Parathyroid adenoma (tissue), 2 donors: ENCODE results near the gene CTDP1.

Source experiments
- H2AFZ ChIP-seq: fragments of 300-600 bp; sonication (generic); one replicate; pipeline ENCODE4 v1.7.0; 2017; ENCODE audit warnings: antibody characterized with exemption, mild to moderate bottlenecking
- H3K27ac ChIP-seq: fragments of 300-600 bp; sonication (generic); one replicate; pipeline ENCODE4 v1.7.0; 2017
- H3K27me3 ChIP-seq: fragments of 300-600 bp; sonication (generic); one replicate; pipeline ENCODE4 v1.7.0; 2017; ENCODE audit warnings: low read length; ENCODE audit not compliant: control insufficient read depth, insufficient read depth
- H3K36me3 ChIP-seq: fragments of 300-600 bp; sonication (generic); one replicate; pipeline ENCODE4 v1.7.0; 2017; ENCODE audit warnings: low read length; ENCODE audit not compliant: control insufficient read depth, insufficient read depth
- H3K4me1 ChIP-seq: fragments of 300-600 bp; sonication (generic); one replicate; pipeline ENCODE4 v1.7.0; 2017; ENCODE audit warnings: control low read depth
- H3K4me2 ChIP-seq: fragments of 300-600 bp; sonication (generic); one replicate; pipeline ENCODE4 v1.7.0; 2017; ENCODE audit warnings: low read length
- H3K4me3 ChIP-seq: fragments of 300-600 bp; sonication (generic); one replicate; pipeline ENCODE4 v1.7.0; 2017; ENCODE audit warnings: low read depth, low read length
- H3K79me2 ChIP-seq: fragments of 300-600 bp; sonication (generic); one replicate; pipeline ENCODE4 v1.7.0; 2017; ENCODE audit warnings: control low read depth
- H3K9ac ChIP-seq: fragments of 300-600 bp; sonication (generic); one replicate; pipeline ENCODE4 v1.7.0; 2017; ENCODE audit warnings: mild to moderate bottlenecking
- H3K9me3 ChIP-seq: fragments of 300-600 bp; sonication (generic); one replicate; pipeline ENCODE4 v1.7.0; 2017; ENCODE audit warnings: low read length; ENCODE audit not compliant: control insufficient read depth
- TF ChIP-seq, protein P1 (sequence below): fragments of 300-600 bp; sonication (generic); IDR thresholded peaks from one replicate; pipeline ENCODE4 v1.7.0; 2017; ENCODE audit warnings: antibody characterized with exemption, mild to moderate bottlenecking
- donor health status: primary hyperparathyroidism.

Gene CTDP1

DNA sequence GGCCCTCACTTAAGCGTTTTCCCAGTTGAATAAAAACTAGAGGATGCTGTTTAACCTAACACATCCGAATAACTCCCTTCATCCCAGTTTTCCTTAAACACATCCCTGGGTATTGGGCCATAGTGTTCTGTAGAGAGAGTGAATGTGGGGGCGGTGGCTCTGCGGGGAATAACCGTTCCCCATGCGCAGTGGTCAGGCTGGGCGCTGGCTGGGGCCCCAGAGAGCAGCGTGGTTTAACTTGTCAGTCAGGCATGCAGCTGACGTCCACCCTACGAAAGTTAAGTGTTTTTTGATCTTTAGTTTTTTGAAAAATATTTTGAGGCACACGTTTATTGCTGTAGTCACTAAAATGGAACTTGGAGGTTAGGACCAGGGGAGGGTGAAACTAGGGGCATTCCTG lies 33.7 kb downstream of the CTDP1 start:
- H3K79me2 ChIP-seq = peaks cover 3% of the 10 kb centered on the region
- no peaks in the 10 kb centered on the region for H3K9me3 ChIP-seq
- H3K36me3 ChIP-seq = no peaks in the 10 kb centered on the region
- TF ChIP-seq, protein P1, sequence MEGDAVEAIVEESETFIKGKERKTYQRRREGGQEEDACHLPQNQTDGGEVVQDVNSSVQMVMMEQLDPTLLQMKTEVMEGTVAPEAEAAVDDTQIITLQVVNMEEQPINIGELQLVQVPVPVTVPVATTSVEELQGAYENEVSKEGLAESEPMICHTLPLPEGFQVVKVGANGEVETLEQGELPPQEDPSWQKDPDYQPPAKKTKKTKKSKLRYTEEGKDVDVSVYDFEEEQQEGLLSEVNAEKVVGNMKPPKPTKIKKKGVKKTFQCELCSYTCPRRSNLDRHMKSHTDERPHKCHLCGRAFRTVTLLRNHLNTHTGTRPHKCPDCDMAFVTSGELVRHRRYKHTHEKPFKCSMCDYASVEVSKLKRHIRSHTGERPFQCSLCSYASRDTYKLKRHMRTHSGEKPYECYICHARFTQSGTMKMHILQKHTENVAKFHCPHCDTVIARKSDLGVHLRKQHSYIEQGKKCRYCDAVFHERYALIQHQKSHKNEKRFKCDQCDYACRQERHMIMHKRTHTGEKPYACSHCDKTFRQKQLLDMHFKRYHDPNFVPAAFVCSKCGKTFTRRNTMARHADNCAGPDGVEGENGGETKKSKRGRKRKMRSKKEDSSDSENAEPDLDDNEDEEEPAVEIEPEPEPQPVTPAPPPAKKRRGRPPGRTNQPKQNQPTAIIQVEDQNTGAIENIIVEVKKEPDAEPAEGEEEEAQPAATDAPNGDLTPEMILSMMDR = no peak
- no peak overlapping the region for H3K9ac ChIP-seq
- no peak overlapping the region for H3K27ac ChIP-seq
- no peaks in the 10 kb centered on the region for H3K27me3 ChIP-seq
- H3K4me2 ChIP-seq = no peak overlapping the region
- H2AFZ ChIP-seq = no peak overlapping the region
- H3K4me3 ChIP-seq = no peak overlapping the region
- no peaks in the 10 kb centered on the region for H3K4me1 ChIP-seq

DNA sequence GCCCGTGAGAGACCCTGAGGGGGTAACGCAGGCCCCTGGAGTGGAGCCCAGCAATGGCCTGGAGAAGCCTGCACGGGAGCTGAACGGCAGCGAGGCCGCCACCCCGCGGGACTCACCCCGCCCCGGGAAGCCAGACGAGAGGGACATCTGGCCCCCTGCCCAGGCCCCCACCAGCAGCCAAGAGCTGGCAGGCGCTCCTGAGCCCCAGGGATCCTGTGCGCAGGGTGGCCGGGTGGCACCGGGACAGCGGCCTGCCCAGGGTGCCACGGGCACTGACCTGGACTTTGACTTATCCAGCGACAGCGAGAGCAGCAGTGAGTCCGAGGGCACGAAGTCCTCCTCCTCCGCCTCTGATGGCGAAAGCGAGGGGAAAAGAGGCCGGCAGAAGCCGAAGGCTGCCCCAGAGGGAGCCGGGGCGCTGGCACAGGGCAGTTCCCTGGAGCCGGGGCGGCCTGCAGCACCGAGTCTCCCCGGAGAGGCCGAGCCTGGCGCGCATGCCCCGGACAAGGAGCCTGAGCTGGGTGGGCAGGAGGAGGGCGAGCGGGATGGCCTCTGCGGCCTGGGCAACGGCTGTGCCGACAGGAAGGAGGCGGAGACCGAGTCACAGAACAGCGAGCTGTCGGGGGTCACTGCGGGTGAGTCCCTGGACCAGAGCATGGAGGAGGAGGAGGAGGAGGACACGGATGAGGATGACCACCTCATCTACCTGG lies 35.1 kb downstream of the CTDP1 start:
- peaks cover 3% of the 10 kb centered on the region for H3K79me2 ChIP-seq
- no peak overlapping the region for H3K4me3 ChIP-seq
- no peaks in the 10 kb centered on the region for H3K9me3 ChIP-seq
- H3K36me3 ChIP-seq = no peaks in the 10 kb centered on the region
- H3K27ac ChIP-seq = no peak overlapping the region
- H3K9ac ChIP-seq = no peak overlapping the region
- H3K4me1 ChIP-seq = no peaks in the 10 kb centered on the region
- H2AFZ ChIP-seq = no peak overlapping the region
- H3K27me3 ChIP-seq = no peaks in the 10 kb centered on the region
- H3K4me2 ChIP-seq = no peak overlapping the region
- TF ChIP-seq, protein P1 = no peak

DNA sequence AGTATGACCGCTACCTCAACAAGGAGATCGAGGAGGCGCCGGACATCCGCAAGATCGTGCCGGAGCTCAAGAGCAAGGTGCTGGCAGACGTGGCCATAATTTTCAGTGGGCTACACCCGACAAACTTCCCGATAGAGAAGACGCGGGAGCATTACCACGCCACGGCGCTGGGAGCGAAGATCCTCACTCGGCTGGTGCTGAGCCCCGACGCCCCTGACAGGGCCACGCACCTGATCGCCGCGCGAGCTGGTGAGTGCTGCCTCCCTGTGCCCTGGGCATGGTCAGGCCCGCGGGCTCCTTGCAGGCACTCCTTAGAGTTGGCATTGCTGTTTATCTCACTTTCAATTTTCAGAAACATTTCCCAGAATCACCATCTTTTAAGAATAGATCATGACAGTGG lies 35.7 kb downstream of the CTDP1 start:
- Histone ChIP-seq H3K4me2 (no peak overlapping the region), H3K79me2 (peaks cover 3% of the 10 kb centered on the region), H3K9ac (no peak overlapping the region), H3K4me1 (no peaks in the 10 kb centered on the region), H3K4me3 (no peak overlapping the region), H3K27me3 (no peaks in the 10 kb centered on the region), H3K9me3 (no peaks in the 10 kb centered on the region), H2AFZ (no peak overlapping the region), H3K27ac (no peak overlapping the region), H3K36me3 (no peaks in the 10 kb centered on the region)
- TF ChIP-seq, protein P1 = no peak

DNA sequence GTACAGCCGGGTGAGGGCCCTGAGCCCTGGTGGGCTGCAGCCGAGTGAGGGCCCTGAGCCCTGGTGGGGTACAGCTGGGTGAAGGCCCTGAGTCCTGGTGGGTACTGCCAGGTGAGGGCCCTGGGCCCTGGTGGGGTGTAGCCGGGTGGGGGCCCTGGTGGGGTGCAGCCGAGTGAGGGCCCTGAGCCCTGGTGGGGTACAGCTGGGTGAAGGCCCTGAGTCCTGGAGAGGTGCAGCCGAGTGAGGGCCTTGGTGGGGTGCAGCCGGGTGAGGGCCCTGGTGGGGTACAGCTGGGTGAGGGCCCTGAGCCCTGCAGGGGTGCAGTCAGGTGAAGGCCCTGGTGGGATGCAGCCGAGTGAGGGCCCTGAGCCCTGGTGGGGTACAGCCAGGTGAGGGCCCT lies 37.5 kb downstream of the CTDP1 start:
- H2AFZ ChIP-seq = no peak overlapping the region
- H3K4me1 ChIP-seq = no peaks in the 10 kb centered on the region
- H3K9me3 ChIP-seq = no peaks in the 10 kb centered on the region
- TF ChIP-seq, protein P1 = no peak
- H3K4me2 ChIP-seq = no peak overlapping the region
- no peak overlapping the region for H3K9ac ChIP-seq
- H3K27ac ChIP-seq = no peak overlapping the region
- no peaks in the 10 kb centered on the region for H3K27me3 ChIP-seq
- no peaks in the 10 kb centered on the region for H3K36me3 ChIP-seq
- no peak overlapping the region for H3K4me3 ChIP-seq
- H3K79me2 ChIP-seq = peaks cover 3% of the 10 kb centered on the region

DNA sequence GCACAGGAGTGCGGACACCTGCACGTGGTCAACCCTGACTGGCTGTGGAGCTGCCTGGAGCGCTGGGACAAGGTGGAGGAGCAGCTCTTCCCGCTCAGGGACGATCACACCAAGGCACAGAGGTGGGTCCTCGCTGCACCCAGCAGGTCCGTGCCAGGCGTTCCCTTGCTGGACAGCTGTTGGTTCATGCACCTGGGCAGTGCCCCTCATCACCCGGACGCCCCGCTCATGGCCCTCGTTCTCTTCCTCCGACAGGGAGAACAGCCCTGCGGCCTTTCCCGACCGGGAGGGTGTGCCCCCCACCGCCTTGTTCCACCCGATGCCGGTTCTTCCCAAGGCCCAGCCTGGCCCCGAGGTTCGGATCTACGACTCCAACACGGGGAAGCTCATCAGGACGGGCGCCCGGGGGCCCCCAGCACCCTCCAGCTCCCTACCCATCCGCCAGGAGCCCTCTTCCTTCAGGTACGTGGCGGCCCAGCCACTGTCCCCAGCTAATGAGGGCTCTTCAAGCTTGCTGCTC lies 38.0 kb downstream of the CTDP1 start:
- H3K4me3 ChIP-seq = no peak overlapping the region
- no peak overlapping the region for H3K27ac ChIP-seq
- no peak overlapping the region for H3K4me2 ChIP-seq
- peaks cover 3% of the 10 kb centered on the region for H3K79me2 ChIP-seq
- H3K9ac ChIP-seq = no peak overlapping the region
- no peak overlapping the region for H2AFZ ChIP-seq
- no peaks in the 10 kb centered on the region for H3K27me3 ChIP-seq
- TF ChIP-seq, protein P1 = no peak
- no peaks in the 10 kb centered on the region for H3K9me3 ChIP-seq
- no peaks in the 10 kb centered on the region for H3K36me3 ChIP-seq
- H3K4me1 ChIP-seq = no peaks in the 10 kb centered on the region
